GM19035 (cell line): ENCODE measurements around the gene CFAP221.

ENCODE experiments used
- ATAC-seq: cut with Tn5 transposase; IDR thresholded peaks from one replicate; pipeline ENCODE4 v1.9.1; 2021; ENCODE audit not compliant: unreplicated experiment

The CFAP221 gene

DNA sequence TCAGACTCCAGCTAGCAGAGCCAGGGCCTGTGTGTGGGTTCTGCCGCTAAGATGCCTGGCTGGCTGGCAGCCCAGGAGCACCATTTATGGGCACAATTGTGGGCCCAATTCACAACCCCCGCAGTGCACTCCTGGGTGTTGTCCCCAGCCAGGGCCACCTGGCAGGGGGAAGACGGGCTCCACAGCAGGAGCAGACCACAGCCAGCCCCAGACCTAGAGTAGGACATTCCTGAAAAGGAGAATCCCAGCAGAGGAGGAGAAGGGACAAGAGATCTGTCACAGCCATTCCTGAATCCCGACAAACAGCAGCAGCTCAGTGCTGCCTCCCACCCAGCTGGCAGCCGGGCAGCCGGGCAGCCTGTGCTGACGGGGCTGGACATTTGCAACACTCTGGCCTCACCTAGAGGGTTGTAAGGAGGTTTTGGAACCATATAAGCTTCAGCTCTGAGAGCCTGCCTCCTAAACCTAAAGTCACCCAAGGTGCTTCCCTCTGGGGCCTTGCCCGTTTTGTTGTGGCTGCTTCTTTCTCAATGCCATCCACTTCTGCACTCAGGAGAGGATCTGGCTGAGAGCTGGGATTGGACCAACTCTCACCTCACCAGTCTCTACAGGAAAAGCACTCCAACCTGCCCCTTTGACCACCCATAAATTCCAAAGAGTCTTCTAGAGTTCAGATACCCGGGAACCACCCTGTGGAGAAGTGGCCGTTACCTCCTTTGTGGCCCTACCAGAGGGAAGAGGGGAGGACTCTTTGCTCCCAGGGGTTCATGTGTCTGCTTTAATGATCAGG is 130.7 kb downstream of the CFAP221 start:
- no peak for ATAC-seq

DNA sequence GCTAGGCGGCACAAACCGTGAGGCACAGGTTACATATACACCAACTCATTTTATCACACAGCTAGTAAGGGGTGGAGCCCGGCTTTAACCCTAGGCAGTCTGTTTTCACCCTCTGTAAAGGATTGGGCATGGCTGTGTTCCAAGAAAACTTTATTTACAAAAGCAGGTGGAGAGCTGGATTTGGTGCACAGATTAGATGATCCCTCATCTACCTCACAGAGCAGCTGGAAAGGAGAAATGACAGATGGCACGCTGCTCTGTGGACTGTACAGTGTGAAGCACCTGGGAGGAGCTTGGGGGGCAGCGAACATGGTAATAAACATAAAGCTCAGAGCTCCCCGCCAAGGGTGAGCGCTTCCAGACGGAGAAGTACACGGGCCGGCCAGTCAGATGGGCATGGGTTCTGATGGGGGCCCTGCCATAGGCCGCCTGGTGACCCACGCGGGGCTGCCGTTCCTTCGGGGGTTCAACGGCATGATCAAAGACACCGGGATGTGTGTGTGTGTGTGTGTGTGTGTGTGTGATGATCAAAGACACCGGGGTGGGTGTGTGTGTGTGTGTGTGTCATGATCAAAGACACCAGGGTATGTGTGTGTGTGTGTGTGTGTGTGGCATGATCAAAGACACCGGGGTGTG is 133.9 kb downstream of the CFAP221 start:
- no peak for ATAC-seq

DNA sequence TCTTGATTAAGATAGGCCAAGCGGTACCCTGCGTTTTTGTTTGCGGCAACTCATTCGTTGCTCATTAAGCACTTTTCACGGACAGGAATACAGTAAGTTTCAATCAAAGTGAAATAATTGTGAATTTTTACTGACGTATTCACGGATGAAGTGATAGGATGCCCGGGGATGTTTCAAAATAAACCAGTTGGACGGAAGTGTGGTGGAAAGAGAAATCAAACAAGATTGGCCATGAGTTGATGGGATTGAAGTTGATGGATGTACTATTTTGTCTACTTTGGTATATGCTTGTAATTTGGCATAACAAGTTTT is 135.2 kb downstream of the CFAP221 start:
- peak; percentile 7 for ATAC-seq

DNA sequence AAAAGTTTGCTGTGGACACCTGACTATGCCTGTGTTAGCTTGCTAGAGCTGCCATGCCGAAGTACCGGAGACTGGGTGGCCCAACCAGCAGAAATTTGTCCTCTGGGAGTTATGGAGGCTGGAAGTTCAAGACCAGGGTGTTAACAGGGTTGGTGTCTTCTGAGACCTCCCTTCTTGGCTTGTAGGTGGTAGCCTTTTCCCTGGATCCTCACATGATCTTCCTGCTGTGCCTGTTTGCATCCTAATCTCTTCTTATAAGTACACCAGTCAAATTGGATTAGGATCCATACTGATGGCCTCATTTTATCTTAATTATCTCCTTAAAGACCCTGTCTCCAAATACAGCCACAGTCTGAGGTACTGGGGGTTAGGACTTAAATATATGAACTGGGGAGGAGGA is 135.6 kb downstream of the CFAP221 start:
- no peak for ATAC-seq

DNA sequence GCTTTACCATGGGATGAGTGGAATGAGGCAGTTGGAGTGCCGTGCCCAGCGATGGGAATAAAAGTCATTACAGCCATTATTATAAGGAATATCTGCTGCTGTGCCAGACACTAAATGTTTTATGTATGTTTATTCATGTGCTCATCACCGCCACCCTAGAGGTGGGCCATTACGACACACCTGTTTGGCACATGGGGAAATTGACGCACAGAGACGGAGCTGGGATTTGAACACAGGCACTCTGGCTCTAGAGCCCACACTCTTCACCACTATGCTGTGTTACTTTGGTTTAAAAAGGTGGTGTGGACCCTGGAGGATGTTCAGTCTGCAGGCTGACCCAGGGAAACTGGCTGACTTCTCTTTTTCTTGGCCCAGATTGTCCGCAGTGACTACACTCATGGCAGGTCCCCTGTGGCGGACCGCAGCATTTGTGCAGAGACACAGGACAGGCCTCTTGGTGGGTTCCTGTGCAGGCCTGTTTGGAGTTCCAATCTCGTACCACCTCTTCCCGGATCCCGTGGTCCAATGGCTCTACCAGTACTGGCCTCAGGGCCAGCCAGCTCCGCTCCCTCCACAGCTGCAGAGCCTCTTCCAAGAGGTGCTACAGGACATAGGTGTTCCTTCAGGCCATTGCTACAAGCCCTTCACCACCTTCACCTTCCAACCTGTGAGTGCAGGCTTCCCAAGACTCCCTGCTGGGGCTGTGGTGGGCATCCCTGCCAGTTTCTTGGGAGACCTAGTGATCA is 136.4 kb downstream of the CFAP221 start:
- no peak for ATAC-seq

DNA sequence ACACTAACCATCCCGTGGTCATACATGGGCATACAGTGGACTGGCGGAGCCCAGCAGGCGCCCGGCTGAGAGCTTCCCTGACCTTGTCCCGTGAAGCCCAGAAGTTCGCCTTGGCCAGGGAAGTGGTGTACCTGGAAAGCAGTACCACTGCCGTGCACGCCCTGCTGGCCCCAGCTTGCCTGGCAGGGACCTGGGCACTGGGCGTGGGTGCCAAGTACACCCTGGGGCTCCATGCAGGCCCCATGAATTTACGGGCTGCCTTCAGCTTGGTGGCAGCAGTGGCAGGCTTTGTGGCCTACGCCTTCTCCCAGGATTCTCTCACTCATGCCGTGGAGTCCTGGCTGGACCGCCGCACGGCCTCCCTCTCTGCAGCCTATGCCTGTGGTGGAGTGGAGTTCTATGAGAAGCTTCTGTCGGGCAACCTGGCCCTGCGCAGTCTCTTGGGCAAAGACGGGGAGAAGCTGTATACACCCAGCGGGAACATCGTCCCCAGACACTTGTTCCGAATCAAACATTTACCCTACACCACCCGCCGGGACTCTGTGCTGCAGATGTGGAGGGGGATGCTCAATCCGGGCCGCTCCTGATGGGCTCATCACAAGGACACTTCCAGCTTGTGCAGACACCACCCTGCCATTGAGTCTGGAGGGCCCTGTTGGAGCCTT is 137.1 kb downstream of the CFAP221 start:
- ATAC-seq, result no peak

DNA sequence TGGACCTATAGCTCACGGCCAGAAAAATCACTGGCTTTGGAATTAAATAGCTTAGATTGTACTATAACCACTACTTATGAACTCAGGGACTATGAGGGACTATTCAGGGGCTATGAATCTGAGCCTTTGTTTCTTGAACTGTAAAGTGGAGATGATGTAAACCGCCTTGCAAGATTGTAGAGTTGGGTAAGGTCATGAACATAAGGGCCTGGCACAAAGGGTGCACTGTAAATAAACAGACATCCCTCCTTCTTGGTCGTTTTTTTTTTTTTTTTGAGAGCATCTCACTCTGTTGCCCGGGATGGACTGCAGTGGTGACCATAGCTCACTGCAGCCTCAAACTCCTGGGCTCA is 137.6 kb downstream of the CFAP221 start:
- no peak for ATAC-seq

DNA sequence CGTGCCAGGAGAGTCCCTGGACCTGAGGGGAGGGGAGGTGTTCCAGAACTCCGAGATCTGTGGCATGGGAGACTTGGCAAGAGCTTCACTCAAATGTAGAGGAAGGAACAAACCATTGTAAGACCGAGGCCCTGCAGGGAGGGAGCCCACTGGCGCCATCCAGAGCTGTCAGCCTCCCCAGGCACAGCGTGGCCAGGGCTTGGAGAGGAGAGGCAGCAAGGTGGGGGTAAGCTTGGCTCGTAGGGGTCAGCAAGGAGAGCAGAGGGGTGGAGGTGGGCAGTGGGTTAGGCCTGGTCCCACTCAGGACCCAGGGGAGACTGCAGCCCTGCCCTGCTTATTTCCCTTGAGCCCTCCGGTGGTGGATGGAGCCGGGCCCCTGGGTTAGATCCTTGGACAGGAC is 138.3 kb downstream of the CFAP221 start:
- no peak for ATAC-seq

DNA sequence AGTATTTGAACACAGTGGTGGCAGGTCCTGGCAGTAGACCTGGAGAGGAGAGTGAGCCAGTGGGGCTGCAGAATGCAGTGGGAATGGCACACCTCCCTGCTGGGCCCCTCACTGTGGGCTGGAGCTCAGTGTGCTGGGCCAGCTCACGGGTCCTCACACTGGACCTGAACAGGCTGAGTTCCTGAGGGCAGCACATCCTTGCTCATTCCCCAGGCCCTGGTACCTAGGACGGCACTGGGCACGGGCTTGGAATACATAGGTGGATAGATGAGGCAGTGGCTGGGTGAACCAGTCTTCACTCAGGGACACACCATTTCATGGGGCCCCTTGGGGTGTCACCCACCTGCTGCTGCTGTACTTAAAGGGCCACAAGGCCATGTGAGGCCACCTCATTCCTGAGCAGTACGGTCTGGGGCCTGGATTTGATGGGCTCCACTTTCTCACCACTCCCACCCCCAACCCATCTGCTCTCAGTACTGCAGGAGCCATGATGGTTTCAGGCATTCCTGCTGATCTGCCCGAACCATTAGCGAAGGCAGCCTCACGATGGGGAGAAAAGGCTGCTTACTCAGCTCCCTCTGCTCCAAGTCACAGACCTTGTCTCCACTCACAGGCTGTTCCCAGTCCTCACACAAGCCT is 138.9 kb downstream of the CFAP221 start:
- ATAC-seq, result no peak

DNA sequence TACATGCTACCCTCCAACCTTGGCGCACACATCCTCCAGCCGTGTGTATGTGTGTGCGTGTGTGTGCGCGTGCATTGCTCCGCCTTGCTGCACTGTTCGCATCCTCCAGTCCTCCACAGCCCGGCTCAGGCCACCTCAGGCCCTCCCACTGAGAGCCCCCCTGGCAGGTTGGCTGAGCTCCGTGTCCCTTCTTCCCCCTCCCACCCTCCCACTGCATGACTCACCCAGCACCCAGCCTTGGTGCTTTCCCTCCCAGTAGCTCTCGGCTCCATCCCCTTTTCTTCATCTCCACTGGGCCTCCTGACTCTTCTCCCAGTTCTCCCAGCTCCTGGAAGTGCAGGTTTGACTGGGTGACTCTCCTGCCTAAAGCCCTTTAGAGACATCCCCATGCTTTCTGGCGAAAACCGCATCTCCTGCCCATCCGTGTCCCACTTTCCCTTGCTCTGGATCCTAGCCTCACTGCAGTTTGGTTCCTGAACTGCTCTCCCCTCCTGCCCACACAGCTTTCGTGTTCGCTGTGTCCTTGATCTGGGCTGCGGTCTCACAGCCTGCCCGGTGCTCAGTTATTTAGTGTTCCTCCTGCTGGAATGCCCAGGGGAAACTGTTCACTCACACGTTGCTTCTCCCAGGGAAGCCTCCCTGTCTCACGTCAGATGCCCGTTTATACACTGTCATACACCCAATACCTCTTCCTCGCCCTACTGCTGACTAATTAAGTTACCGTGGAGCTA is 139.6 kb downstream of the CFAP221 start:
- no peak for ATAC-seq

DNA sequence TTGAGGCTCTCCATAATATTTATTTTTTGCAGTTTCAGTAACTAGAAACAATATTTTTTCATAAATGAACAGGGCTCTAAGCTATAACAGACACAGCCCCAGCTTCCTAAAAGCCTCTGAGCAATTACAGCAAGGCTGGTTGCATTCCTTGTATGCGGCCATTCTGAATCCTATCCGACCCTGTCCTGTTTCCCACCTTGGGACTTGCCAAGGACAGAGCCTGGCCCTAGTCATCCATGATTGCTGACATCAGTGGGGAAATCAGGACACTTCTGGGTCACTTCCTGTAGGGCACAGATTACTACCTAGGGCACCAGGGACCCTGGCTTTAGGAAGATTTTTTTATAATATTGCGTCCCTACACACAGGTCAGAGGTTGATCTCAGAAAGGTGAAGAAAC is 140.3 kb downstream of the CFAP221 start:
- no peak for ATAC-seq

DNA sequence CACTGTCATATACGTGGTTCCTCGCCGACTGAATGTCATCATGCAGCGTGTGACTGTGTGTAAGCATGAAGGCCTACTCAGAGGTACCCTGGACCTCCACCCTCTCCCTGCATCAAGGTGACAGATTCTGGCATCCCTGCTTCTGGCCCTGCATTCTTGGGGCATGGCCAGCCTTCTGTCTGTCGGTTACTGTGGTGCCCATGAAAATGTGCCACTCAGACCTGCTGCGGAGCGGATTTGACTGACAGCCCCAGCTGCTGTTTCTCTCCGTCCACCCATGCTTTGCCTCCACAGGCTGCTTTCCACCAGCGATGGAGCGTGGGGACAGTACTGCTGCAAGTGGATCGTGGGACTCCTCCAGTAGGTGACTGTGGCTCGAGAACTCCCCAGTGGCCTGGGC is 144.4 kb downstream of the CFAP221 start:
- no peak for ATAC-seq

DNA sequence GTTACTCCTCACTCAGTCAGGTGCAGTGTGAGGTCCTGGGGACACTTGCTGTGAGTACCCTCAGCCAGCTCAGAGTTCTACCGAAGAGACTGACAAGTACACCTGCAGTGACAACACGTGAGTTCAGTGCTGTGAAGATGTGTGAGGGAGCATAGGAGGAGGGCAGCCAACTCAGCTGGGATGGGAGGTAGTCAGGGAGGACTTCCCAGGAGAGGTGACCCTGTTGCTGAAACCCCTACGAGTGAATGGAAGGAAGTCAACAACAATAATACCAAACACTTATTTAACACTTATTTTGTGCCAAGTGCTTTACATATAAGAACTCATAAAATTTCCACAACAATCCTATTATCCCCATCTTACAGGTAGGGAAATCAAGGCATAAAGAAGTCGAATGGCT is 145.0 kb downstream of the CFAP221 start:
- ATAC-seq, result no peak

DNA sequence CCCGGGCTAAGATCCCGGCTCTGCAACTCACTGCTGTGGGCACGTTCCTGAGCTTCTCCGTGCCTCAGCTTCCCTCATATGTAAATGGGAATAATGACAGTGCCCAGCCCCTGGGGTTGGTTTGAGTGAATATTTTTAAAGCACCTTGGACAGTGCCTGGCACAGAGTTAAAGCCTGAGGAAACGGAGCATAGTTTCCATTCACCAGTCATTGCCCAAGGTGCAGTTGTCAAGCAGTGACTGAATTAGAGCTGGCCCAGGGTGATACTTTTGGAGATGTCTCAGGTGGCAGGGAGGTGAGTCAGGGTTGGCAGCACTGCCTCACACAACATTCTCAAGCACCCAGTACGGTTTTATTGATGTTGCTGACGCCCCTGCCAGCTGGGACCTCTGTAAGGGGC is 146.9 kb downstream of the CFAP221 start:
- no peak for ATAC-seq

DNA sequence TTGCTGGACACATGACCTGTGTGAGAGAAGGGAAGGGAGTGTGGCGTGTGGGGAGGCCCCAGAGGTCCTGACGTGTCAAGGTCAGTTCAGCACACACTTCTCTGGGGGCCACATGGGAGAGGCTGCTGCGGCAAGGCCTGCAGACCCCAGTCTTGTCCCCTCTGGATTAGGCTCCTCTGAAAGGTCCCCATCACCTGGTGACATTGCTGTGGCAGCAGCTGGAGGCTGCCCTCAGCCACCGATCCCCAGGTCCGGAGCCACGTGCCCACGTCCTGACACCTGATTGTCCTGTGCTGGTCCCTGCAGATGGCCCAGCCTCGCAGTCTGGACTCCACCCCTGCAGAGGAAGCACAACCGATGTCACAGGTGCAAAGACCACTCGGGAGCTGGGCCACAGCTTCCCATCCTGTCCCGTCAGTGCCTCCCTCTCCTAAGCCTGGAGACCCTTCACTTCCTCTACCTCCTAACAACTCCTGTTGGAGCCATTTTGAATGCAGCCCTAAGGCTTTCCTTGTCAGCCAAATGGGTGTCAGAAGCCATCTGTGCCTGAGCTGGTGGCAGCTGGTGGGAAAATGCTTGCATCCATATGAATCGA is 147.5 kb downstream of the CFAP221 start:
- no peak for ATAC-seq

DNA sequence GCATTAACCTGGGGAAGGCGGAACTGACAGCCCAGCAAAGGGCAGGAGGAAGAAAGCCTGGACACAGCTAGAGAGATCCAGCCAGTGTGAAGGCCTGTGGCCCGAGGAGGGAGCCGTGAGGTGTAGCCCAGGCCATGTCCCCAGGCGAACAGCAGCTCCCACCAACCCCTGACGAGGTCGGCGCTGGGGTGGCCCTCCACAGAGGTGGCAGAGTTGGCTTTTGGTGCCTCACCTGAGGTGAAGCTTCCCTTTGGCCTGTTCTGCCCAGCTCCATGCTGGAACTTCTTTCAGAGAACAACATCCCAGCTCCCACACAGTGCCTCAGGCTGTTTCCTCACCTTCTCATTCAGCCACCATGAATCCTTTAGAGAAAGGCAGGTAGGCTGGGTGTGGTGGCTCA is 148.1 kb downstream of the CFAP221 start:
- ATAC-seq, result no peak

DNA sequence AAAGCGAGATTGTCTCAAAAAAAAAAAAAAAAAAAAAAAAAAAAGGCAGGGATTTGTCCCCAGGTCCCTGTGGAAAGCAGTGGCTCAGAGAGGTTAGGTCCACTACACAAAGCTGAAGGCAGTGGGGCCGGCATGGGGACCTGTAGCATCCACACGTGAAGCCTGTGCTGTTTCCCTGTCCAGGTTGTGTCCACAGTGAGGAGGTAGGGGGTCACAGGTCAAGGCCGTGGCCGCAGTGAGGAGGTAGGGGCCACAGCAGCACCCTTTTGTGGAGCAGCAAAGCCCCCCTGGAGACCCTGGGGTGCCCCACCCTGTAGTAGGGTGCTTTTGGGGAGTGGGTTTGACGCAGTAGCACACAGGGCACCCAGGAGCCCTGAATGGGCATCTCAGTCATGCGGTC is 148.7 kb downstream of the CFAP221 start:
- no peak for ATAC-seq

DNA sequence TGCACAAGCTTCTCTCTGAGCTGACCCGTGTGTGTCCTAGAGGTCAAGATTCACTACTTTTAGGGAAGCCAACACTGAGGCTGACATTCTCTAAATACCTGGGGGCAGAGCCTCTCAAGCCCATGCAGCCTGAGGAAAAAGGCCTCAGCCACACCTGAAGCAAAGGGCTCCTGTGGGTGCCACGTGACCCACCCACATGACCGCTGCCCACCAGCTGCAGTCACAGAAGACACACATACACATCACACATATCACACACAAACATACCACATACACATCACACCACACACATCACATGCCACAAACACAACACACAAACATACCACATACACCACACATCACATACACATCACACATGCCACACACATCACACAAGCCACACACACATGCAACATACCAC is 149.3 kb downstream of the CFAP221 start:
- ATAC-seq, result no peak

DNA sequence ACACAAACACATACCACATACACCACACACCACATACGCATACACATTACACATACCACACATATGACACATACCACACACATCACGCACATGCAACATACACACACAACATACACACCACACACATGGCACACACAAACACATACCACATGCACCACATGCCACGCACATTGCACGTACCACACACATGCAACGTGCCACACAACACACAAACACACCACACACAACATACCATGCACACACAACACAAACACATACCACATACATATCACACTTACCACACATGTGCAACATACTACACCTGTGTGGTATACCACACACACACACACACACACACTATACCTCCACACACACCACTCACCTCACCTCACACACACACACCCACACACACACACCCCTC is 149.7 kb downstream of the CFAP221 start:
- no peak for ATAC-seq

DNA sequence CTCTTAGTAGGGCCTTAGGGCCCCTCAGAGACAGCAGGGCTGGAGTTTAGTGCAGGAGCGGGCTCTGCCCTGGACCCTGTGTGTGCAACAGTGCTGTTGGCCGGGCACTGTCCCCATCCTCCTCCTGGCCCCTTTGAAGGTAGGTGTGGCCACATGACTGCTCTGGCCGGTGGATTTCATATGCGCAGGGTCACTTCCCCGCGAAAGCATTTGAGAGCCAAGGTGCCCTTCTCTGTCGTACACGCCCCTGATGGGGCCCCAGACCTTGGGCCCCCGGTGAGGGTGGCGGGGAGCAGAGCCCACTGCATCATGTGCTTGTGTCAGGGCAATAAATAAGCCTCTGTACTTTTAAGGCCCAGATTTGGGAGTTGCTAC is 150.2 kb downstream of the CFAP221 start:
- no peak for ATAC-seq
